GM12878 (cell line): ENCODE measurements around the gene STRC. TPM values are rescaled to one million over a fixed set of nuclear protein-coding genes. Genes with fewer than 3 reads are reported as not detected.

ENCODE experiments used
- ATAC-seq: fragments of 200-7000 bp; cut with Tn5 transposase; 3 replicates; pipeline ENCODE4 v1.9.1; 2020; ENCODE audit warnings: mild to moderate bottlenecking, moderate library complexity
- BruUV-seq: library from RNA; stranded (reverse); fragments of 400-500 nt; replicated peaks from 2 replicates; lab custom pipeline; 2021; lab: Mats Ljungman, UMichigan
- CTCF ChIA-PET: fragments of 300-600 bp; sonication (Branson Sonifier 250); formaldehyde crosslinking; extraction: SDS; loops from one replicate; lab custom pipeline; 2021; ENCODE audit warnings: inconsistent platforms; lab: Yijun Ruan, JAX
- POLR2A ChIA-PET: fragments of 350-600 bp; formaldehyde crosslinking; extraction: SDS; loops from one replicate; lab custom pipeline; 2021; ENCODE audit warnings: inconsistent platforms; lab: Charles Lee
- RAD21 ChIA-PET: fragments of 300-600 bp; sonication (Branson Sonifier 250); formaldehyde crosslinking; loops from one replicate; lab custom pipeline; 2023; ENCODE audit warnings: antibody characterized with exemption; ENCODE audit not compliant: unreplicated experiment; lab: Charles Lee
- SMC1A ChIA-PET: fragments of 300-600 bp; sonication (Branson Sonifier 250); formaldehyde crosslinking; loops from one replicate; lab custom pipeline; 2023; ENCODE audit not compliant: unreplicated experiment, uncharacterized antibody; lab: Charles Lee
- DNase-seq: peaks from one replicate; pipeline ENCODE4 v3.0.0-alpha.2; 2011; ENCODE audit warnings: low read depth, low spot score
- FAIRE-seq: peaks from 3 replicates; lab custom pipeline; 2011; peaks lifted over from hg19 to GRCh38; lab: Jason Lieb, UNC
- H2AFZ ChIP-seq: 2 replicates; pipeline ENCODE4 v1.6.0; 2011; ENCODE audit warnings: low read depth, low read length, control low read depth; ENCODE audit not compliant: control insufficient read depth
- H3K27ac ChIP-seq: 2 replicates; pipeline ENCODE4 v1.5.1; 2011; ENCODE audit warnings: control low read depth; ENCODE audit not compliant: control insufficient read depth, insufficient read depth
- H3K27me3 ChIP-seq, 2 experiments: replicated peaks in 1 of 2; 2 replicates each; pipeline versions ENCODE4 v1.6.0 to v1.6.1; 2011; ENCODE audit warnings: low read length in 1 of 2; ENCODE audit not compliant: control insufficient read depth in 2 of 2, insufficient read depth in 2 of 2
- H3K36me3 ChIP-seq, 2 experiments: 2 replicates each; pipeline ENCODE4 v1.5.1; 2011; ENCODE audit warnings: low read length in 1 of 2; ENCODE audit not compliant: control insufficient read depth in 2 of 2, insufficient read depth in 2 of 2
- H3K4me1 ChIP-seq: 2 replicates; pipeline ENCODE4 v1.6.1; 2011; ENCODE audit warnings: mild to moderate bottlenecking, low read length, moderate library complexity, mixed read lengths; ENCODE audit not compliant: control insufficient read depth, insufficient read depth
- H3K4me2 ChIP-seq: 2 replicates; pipeline ENCODE4 v1.6.0; 2011; ENCODE audit warnings: control low read depth; ENCODE audit not compliant: control insufficient read depth, insufficient read depth
- H3K4me3 ChIP-seq: fragments of 200-600 bp; sonication (generic); 2 replicates; pipeline ENCODE4 v1.5.1; 2016
- H3K79me2 ChIP-seq: 2 replicates; pipeline ENCODE4 v1.6.0; 2011; ENCODE audit warnings: low read length; ENCODE audit not compliant: control insufficient read depth, insufficient read depth
- H3K9ac ChIP-seq: 2 replicates; pipeline ENCODE4 v1.8.0; 2011; ENCODE audit warnings: low read length, control low read depth, mixed read lengths; ENCODE audit not compliant: control insufficient read depth, insufficient read depth
- H3K9me3 ChIP-seq: replicated peaks from 3 replicates; pipeline ENCODE4 v1.5.1; 2011; ENCODE audit warnings: mild to moderate bottlenecking, low read length; ENCODE audit not compliant: control insufficient read depth, insufficient read depth
- H4K20me1 ChIP-seq: 2 replicates; pipeline ENCODE4 v1.6.0; 2011; ENCODE audit not compliant: control insufficient read depth, insufficient read depth
- CBFB ChIP-seq: IDR thresholded peaks from 2 replicates; pipeline ENCODE4 v1.6.1; 2016; ENCODE audit warnings: antibody characterized with exemption, low read depth
- LARP7 ChIP-seq: fragments of 450-650 bp; IDR thresholded peaks from 2 replicates; pipeline ENCODE4 v1.6.1; 2017; ENCODE audit warnings: mild to moderate bottlenecking
- MTA2 ChIP-seq: fragments of 450-650 bp; IDR thresholded peaks from 2 replicates; pipeline ENCODE4 v1.6.1; 2016; ENCODE audit warnings: low read depth, mild to moderate bottlenecking, moderate library complexity
- MYB ChIP-seq: fragments of 150-350 bp; IDR thresholded peaks from 2 replicates; pipeline ENCODE4 v1.6.1; 2014; ENCODE audit warnings: mild to moderate bottlenecking, low read depth, low read length, borderline replicate concordance
- NRF1 ChIP-seq: conservative IDR thresholded peaks from 2 replicates; pipeline ENCODE4 v1.6.1; 2011; ENCODE audit warnings: mild to moderate bottlenecking, low read depth, low read length, improper control_type of control experiment
- PAX5 ChIP-seq: IDR thresholded peaks from 2 replicates; pipeline ENCODE4 v1.6.1; 2011; ENCODE audit warnings: low read depth, low read length, borderline replicate concordance
- RB1 ChIP-seq: fragments of 450-650 bp; formaldehyde crosslinking; IDR thresholded peaks from 2 replicates; pipeline ENCODE4 v1.6.1; 2017; ENCODE audit warnings: mild to moderate bottlenecking, borderline replicate concordance
- RCOR1 ChIP-seq: conservative IDR thresholded peaks from 2 replicates; pipeline ENCODE4 v1.6.1; 2012; ENCODE audit warnings: low read depth, low read length, improper control_type of control experiment
- ZBTB33 ChIP-seq: fragments of 450-650 bp; IDR thresholded peaks from 2 replicates; pipeline ENCODE4 v1.6.1; 2017; ENCODE audit warnings: mild to moderate bottlenecking
- ZNF207 ChIP-seq: fragments of 450-650 bp; IDR thresholded peaks from 2 replicates; pipeline ENCODE4 v1.6.1; 2014; ENCODE audit warnings: antibody characterized with exemption, mild to moderate bottlenecking, borderline replicate concordance
- WGBS: methylation state at CpG from one replicate; pipeline ENCODE4 v1.1.6; 2016; ENCODE audit warnings: low lambda C conversion rate; ENCODE audit not compliant: insufficient replicate concordance, insufficient coverage; ENCODE audit errors: missing lambda C conversion rate; 5-methylcytosine and 5-hydroxymethylcytosine counted together
- in situ Hi-C: fragments of 300-500 bp; cut with MboI; formaldehyde crosslinking; loops from 9 replicates; pipeline ENCODE4 v1.14.3; 2018; ENCODE audit warnings: mixed read lengths
- intact Hi-C: fragments of 100-400 bp; cut with micrococcal nuclease; formaldehyde crosslinking; loops from one replicate; pipeline ENCODE4 v1.14.2; 2022; ENCODE audit not compliant: unreplicated experiment
- polyA plus RNA-seq, 11 experiments: library from polyadenylated mRNA; depleted of rRNA in 4 of 11; unstranded in 6 of 11; stranded (reverse) in 5 of 11; fragments of >200 nt; fragmentation: Nextera tagmentation in 4 of 11; fragmentation: Illumina TruSeq in 1 of 11; extraction: Ambion mirVana in 4 of 11; extraction: Trizol in 1 of 11; gene quantifications; 1 replicate in 1 of 11; 2 replicates in 10 of 11; pipeline versions ENCODE4 v1.2.1 to v1.2.3, GENCODE V29; 2011 to 2016; ENCODE audit warnings: inconsistent platforms in 2 of 11, missing spikeins in 2 of 11, low read depth in 1 of 11
- total RNA-seq, 4 experiments: library from RNA; depleted of rRNA in 3 of 4; stranded (reverse); fragments of >200 nt in 3 of 4; fragmentation: Illumina TruSeq in 1 of 4; extraction: Trizol in 1 of 4; gene quantifications; 2 replicates each; pipeline versions ENCODE4 v1.2.1 to v1.2.3, GENCODE V29; 2013 to 2021

Gene STRC
- total and polyA plus RNA-seq, 10 of the 15 experiments (the other 5 are each of a cell fraction or from before 2014, with no cell fraction given) = 0.04 to 0.45 (median 0.21) TPM; not detected in 1

GRCh38 chr15:43648649-43649429 lies 30.2 kb upstream of the STRC start, which contains the start of gene CATSPER2:
CATSPER2 (minus strand) TSS chr15:43648844; CDS start chr15:43648061, 783 bp downstream.
- 95% methylated on average over 58 of the region's 85 CpGs for WGBS
- H3K9ac ChIP-seq = no peak within 1 kb of the TSS
- H3K27ac ChIP-seq = no peak within 1 kb of the TSS
- intact Hi-C loops (no loop called here), in situ Hi-C loops (no loop called here)
- H3K79me2 ChIP-seq = no peaks in the 10 kb centered on the region
- no peak for TF ChIP-seq ZNF207
- TF ChIP-seq MTA2 = no peak
- TF ChIP-seq RB1 = no peak
- TF ChIP-seq NRF1 = no peak
- no peak for TF ChIP-seq CBFB
- no peak for TF ChIP-seq ZBTB33
- no peak for TF ChIP-seq PAX5
- TF ChIP-seq LARP7 = no peak
- TF ChIP-seq MYB = no peak
- no peak for TF ChIP-seq RCOR1
- no peak for FAIRE-seq
- no peak for DNase-seq
- peaks cover 10% of the 10 kb centered on the region for H3K4me1 ChIP-seq
- ChIA-PET CTCF (no interaction called here), RAD21 (no interaction called here), SMC1A (no interaction called here), POLR2A (no interaction called here)
- no peak within 1 kb of the TSS for H3K4me3 ChIP-seq
- H3K36me3 ChIP-seq = no peaks in the 10 kb centered on the region
- no peaks in the 10 kb centered on the region for H4K20me1 ChIP-seq
- BruUV-seq = no TSS peak
- no peak within 1 kb of the TSS for H2AFZ ChIP-seq
- H3K4me2 ChIP-seq = no peak within 1 kb of the TSS
- no peak for ATAC-seq
- no peaks in the 10 kb centered on the region for H3K27me3 ChIP-seq
- no peaks in the 10 kb centered on the region for H3K9me3 ChIP-seq
